ENCODE measurements around the gene MOSPD3. TPM values are rescaled to one million over a fixed set of nuclear protein-coding genes. Genes with fewer than 3 reads are reported as not detected.
A peak's percentile ranks its signal among the peaks of the same experiment; 100 is the strongest.

Gene MOSPD3
- total and polyA plus RNA-seq, 2 of the 13 experiments (the other 11 are each of a cell fraction or from before 2014, with no cell fraction given) = 7.6 to 8.8 TPM

DNA sequence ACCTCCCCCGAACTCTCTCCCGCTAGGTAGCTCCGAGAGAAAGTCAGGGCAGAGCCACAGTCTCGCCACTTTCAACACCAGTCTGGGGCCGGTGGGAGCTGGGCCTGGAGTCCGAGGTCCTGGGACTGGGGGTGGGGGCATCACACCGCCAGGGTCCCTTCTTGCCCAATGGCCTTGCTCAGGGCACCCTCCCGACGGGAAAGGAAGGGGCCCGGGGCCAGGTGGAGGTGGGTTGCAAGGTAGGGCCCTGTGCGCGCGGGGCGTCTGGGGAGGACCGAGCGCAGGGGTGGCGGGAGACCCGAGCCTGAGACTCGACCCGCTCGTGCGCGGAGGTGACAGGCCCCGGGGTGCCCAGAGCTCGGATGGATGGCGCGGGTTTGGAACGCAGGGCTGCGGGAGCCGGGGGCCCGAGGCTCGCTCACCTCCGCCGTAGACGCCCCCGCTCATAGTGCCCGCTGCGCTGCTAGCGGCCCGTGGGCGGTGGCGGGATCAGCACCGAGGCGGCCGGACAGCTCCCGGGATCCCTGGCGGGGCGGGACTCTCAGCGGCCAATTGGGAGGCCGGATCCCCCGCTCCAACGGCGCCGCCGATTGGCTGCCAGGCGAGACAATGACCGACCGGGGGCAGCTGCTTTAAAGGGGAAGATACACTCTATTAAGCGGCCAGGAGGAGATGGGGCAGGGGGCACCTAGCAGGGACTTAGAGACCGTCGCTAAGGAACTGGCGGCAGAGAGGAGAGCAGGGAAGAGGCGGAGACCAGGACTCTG, 43.8 kb downstream of the MOSPD3 start, which contains the start of gene ACTL6B (continued):
- TF ChIP-seq, protein P1, sequence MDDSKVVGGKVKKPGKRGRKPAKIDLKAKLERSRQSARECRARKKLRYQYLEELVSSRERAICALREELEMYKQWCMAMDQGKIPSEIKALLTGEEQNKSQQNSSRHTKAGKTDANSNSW (CRISPR knock-in tag; IDR thresholded peaks at IDR 0.05; ENCODE audit: borderline replicate concordance) = no peak
- TF ChIP-seq, protein P2, sequence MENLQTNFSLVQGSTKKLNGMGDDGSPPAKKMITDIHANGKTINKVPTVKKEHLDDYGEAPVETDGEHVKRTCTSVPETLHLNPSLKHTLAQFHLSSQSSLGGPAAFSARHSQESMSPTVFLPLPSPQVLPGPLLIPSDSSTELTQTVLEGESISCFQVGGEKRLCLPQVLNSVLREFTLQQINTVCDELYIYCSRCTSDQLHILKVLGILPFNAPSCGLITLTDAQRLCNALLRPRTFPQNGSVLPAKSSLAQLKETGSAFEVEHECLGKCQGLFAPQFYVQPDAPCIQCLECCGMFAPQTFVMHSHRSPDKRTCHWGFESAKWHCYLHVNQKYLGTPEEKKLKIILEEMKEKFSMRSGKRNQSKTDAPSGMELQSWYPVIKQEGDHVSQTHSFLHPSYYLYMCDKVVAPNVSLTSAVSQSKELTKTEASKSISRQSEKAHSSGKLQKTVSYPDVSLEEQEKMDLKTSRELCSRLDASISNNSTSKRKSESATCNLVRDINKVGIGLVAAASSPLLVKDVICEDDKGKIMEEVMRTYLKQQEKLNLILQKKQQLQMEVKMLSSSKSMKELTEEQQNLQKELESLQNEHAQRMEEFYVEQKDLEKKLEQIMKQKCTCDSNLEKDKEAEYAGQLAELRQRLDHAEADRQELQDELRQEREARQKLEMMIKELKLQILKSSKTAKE (CRISPR knock-in tag; IDR thresholded peaks at IDR 0.05; ENCODE audit: borderline replicate concordance) = 0 out of 2 replicates have a peak, but pooled peaks have one; percentile 27
- TF ChIP-seq ZNF430 (CRISPR knock-in tag; IDR thresholded peaks at IDR 0.05) = peak; percentile 97
- no peak for TF ChIP-seq POLR2A (IDR thresholded peaks at IDR 0.05; ENCODE audit: insufficient read depth in 1 of 2, low read depth in 2 of 2, low read length in 2 of 2)
- peak; percentile 75; the same call in 1 of the 2 replicates for TF ChIP-seq AHR (CRISPR knock-in tag; IDR thresholded peaks at IDR 0.05)
- no peak for TF ChIP-seq ZNF33A (CRISPR knock-in tag; IDR thresholded peaks at IDR 0.05; ENCODE audit: borderline replicate concordance)
- no peak for TF ChIP-seq ZNF652 (CRISPR knock-in tag; IDR thresholded peaks at IDR 0.05; ENCODE audit: borderline replicate concordance, low read depth)
- TF ChIP-seq ONECUT2 (CRISPR knock-in tag; IDR thresholded peaks at IDR 0.05) = no peak
- no peak for TF ChIP-seq ZNF10 (CRISPR knock-in tag; IDR thresholded peaks at IDR 0.05; ENCODE audit: borderline replicate concordance, low read depth)
- no peak for TF ChIP-seq SIN3B (IDR thresholded peaks at IDR 0.05; ENCODE audit: low read length)
- TF ChIP-seq BHLHE40 (IDR thresholded peaks at IDR 0.05; ENCODE audit: low read length) = no peak
- TF ChIP-seq, protein P3, sequence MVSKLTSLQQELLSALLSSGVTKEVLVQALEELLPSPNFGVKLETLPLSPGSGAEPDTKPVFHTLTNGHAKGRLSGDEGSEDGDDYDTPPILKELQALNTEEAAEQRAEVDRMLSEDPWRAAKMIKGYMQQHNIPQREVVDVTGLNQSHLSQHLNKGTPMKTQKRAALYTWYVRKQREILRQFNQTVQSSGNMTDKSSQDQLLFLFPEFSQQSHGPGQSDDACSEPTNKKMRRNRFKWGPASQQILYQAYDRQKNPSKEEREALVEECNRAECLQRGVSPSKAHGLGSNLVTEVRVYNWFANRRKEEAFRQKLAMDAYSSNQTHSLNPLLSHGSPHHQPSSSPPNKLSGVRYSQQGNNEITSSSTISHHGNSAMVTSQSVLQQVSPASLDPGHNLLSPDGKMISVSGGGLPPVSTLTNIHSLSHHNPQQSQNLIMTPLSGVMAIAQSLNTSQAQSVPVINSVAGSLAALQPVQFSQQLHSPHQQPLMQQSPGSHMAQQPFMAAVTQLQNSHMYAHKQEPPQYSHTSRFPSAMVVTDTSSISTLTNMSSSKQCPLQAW (CRISPR knock-in tag; IDR thresholded peaks at IDR 0.05) = peak; percentile 66; the same call in 1 of the 2 replicates
- TF ChIP-seq ZNF337 (CRISPR knock-in tag; IDR thresholded peaks at IDR 0.05; ENCODE audit: borderline replicate concordance, low read depth) = no peak
- peak; percentile 70; the same call in 1 of the 2 replicates for TF ChIP-seq ZFP36L1 (CRISPR knock-in tag; IDR thresholded peaks at IDR 0.05)
- TF ChIP-seq, protein P4, sequence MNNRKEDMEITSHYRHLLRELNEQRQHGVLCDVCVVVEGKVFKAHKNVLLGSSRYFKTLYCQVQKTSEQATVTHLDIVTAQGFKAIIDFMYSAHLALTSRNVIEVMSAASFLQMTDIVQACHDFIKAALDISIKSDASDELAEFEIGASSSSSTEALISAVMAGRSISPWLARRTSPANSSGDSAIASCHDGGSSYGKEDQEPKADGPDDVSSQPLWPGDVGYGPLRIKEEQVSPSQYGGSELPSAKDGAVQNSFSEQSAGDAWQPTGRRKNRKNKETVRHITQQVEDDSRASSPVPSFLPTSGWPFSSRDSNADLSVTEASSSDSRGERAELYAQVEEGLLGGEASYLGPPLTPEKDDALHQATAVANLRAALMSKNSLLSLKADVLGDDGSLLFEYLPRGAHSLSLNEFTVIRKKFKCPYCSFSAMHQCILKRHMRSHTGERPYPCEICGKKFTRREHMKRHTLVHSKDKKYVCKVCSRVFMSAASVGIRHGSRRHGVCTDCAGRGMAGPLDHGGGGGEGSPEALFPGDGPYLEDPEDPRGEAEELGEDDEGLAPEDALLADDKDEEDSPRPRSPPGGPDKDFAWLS (CRISPR knock-in tag; IDR thresholded peaks at IDR 0.05; ENCODE audit: borderline replicate concordance) = no peak
- TF ChIP-seq SALL2 (CRISPR knock-in tag; IDR thresholded peaks at IDR 0.05) = peak; percentile 88
